ENCODE measurements around the gene UBAC1. TPM values are rescaled to one million over a fixed set of nuclear protein-coding genes. Genes with fewer than 3 reads are reported as not detected.

The UBAC1 gene
- total RNA-seq, 1 experiment from 2014 or later, result 55.6 TPM

DNA sequence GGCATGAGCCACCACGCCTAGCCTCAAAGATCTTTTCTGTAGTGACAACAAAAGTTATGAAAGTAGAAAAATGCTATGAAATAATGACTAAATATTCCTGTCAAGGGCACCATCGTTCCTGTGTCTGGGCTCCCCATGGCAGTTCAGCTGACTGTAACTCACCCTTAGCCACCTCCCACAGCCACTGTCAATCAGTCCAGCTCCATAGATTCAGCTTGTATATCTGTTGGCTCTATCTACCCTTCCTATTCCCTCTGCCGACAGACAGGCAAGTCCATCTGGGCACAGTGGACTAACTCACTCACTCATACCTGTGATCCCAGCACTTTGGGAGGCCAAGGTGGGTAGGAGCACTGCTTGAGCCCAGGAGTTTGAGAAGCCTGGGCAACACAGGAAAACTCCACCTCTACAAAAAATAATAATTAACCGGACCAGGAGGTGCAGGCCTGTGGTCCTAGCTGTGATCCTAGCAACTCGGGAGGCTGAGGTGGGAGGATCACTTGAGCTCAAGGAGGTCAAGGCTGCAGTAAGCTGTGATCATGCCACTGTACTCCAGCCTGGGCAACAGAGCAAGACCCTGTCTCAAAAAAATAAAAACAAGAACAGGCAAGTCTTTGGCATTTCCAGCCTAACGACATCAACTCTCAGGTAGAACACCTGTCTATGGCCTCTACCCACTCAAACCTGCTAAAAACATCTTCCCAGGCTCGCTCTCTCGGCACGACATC, 60.0 kb downstream of the UBAC1 start:
- Mint-ChIP-seq H3K4me1 (peaks cover 52% of the 10 kb centered on the region), H3K36me3 (peaks cover 34% of the 10 kb centered on the region), H3K4me3 (no peak overlapping the region), H3K9me3 (peaks cover 10% of the 10 kb centered on the region), H3K27me3 (ENCODE audit: low read depth) (peaks cover 4% of the 10 kb centered on the region; the same call in 1 of the 2 replicates), H3K27ac (peak overlapping the region; percentile 15; the same call in 1 of the 2 replicates)
- ChIA-PET CTCF (no interaction called here), POLR2A (no interaction called here)
- ATAC-seq (no peak), DNase-seq (ENCODE audit: low spot score) (no peak)
- TF ChIP-seq MYBL2 (CRISPR knock-in tag; IDR thresholded peaks at IDR 0.05), result no peak
- no peak for TF ChIP-seq STAT6 (CRISPR knock-in tag; conservative IDR thresholded peaks at IDR 0.05; ENCODE audit: low read depth)
- TF ChIP-seq CREM (CRISPR knock-in tag; IDR thresholded peaks at IDR 0.05), result no peak
- TF ChIP-seq RORB (CRISPR knock-in tag; IDR thresholded peaks at IDR 0.05), result no peak
- no peak for TF ChIP-seq KAT7 (CRISPR knock-in tag; IDR thresholded peaks at IDR 0.05; ENCODE audit: borderline replicate concordance)
- no peak for TF ChIP-seq MAX (CRISPR knock-in tag; IDR thresholded peaks at IDR 0.05)
- no peak for TF ChIP-seq SMAD3 (CRISPR knock-in tag; IDR thresholded peaks at IDR 0.05; ENCODE audit: borderline replicate concordance)
- TF ChIP-seq FOXP4 (CRISPR knock-in tag; IDR thresholded peaks at IDR 0.05), result no peak
- TF ChIP-seq ZNF396 (CRISPR knock-in tag; IDR thresholded peaks at IDR 0.05; ENCODE audit: borderline replicate concordance), result no peak
- TF ChIP-seq NFATC4 (CRISPR knock-in tag; IDR thresholded peaks at IDR 0.05), result no peak
- no peak for TF ChIP-seq ATF3 (CRISPR knock-in tag; conservative IDR thresholded peaks at IDR 0.05)
- no peak for TF ChIP-seq ERG (CRISPR knock-in tag; IDR thresholded peaks at IDR 0.05)
- TF ChIP-seq CDX4 (CRISPR knock-in tag; IDR thresholded peaks at IDR 0.05; ENCODE audit: borderline replicate concordance), result no peak
- TF ChIP-seq, protein P1, sequence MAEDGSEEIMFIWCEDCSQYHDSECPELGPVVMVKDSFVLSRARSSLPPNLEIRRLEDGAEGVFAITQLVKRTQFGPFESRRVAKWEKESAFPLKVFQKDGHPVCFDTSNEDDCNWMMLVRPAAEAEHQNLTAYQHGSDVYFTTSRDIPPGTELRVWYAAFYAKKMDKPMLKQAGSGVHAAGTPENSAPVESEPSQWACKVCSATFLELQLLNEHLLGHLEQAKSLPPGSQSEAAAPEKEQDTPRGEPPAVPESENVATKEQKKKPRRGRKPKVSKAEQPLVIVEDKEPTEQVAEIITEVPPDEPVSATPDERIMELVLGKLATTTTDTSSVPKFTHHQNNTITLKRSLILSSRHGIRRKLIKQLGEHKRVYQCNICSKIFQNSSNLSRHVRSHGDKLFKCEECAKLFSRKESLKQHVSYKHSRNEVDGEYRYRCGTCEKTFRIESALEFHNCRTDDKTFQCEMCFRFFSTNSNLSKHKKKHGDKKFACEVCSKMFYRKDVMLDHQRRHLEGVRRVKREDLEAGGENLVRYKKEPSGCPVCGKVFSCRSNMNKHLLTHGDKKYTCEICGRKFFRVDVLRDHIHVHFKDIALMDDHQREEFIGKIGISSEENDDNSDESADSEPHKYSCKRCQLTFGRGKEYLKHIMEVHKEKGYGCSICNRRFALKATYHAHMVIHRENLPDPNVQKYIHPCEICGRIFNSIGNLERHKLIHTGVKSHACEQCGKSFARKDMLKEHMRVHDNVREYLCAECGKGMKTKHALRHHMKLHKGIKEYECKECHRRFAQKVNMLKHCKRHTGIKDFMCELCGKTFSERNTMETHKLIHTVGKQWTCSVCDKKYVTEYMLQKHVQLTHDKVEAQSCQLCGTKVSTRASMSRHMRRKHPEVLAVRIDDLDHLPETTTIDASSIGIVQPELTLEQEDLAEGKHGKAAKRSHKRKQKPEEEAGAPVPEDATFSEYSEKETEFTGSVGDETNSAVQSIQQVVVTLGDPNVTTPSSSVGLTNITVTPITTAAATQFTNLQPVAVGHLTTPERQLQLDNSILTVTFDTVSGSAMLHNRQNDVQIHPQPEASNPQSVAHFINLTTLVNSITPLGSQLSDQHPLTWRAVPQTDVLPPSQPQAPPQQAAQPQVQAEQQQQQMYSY (CRISPR knock-in tag; IDR thresholded peaks at IDR 0.05), result no peak
- TF ChIP-seq E2F1 (CRISPR knock-in tag; IDR thresholded peaks at IDR 0.05), result no peak
- no peak for TF ChIP-seq ZNF138 (CRISPR knock-in tag; conservative IDR thresholded peaks at IDR 0.05)
- TF ChIP-seq TP53 (CRISPR knock-in tag; IDR thresholded peaks at IDR 0.05), result no peak

Data from WTC11 (cell line).